GM19463 (cell line): Measurements from ENCODE around the gene ACOX2.
"Not testable (repeated sequence)": the region's sequence is repeated elsewhere in the genome, so short reads cannot be mapped to it uniquely, and the experiment has no call there.

Experiments used
- ATAC-seq: cut with Tn5 transposase; IDR thresholded peaks from one replicate; pipeline ENCODE4 v1.9.1; 2021; ENCODE audit warnings: mild to moderate bottlenecking, moderate library complexity; ENCODE audit not compliant: unreplicated experiment

ACOX2 gene

GRCh38 chr3:58535531-58536500, 1.2 kb downstream of the ACOX2 start:
- ATAC-seq, result no peak

- ATAC-seq, result no peak
Observed at GRCh38 chr3:58534592-58535494, 2.1 kb downstream of the ACOX2 start.

DNA sequence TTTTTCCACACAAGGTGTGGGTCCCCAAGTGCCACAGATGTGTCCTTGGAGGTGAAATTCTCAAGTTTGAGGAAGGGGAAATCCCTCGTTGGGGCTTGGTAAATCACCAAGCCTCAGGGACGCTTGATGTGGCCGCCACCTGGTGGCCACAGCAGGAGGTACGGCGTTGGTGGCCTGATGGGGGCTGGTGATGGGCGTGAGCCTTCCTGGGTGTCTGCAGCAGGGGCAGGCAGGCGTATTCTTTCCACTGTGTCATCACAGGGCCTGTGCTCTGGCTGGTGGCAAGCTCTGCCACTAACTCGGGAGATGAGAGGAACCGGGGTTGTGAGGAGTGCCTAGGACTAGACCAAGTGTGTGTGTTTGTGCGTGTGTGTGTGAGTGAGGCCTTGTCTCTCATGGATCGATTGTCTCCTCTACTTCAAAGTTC, 4.2 kb downstream of the ACOX2 start:
- peak; percentile 96 for ATAC-seq

DNA sequence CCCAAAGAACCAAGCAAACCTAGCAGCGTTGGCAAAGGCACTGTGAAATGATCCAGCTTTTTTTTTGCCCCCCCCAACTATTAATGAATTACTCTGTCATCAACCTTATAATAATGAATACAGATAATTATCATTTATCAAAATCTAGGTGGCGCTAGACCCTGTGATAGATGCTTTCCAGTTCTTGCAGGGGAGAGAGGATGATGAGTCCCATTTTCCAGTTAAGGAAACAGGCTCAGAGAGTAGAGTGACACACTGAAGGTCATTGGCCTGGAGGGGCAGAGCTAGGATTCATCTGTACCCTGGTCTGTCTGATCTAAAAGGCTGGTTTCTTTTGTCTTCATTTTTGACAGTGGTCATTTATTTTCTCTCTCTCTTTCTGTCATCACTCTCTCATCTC, 5.0 kb downstream of the ACOX2 start:
- ATAC-seq, result no peak

GRCh38 chr3:58531555-58531954, 5.4 kb downstream of the ACOX2 start:
- no peak for ATAC-seq

DNA sequence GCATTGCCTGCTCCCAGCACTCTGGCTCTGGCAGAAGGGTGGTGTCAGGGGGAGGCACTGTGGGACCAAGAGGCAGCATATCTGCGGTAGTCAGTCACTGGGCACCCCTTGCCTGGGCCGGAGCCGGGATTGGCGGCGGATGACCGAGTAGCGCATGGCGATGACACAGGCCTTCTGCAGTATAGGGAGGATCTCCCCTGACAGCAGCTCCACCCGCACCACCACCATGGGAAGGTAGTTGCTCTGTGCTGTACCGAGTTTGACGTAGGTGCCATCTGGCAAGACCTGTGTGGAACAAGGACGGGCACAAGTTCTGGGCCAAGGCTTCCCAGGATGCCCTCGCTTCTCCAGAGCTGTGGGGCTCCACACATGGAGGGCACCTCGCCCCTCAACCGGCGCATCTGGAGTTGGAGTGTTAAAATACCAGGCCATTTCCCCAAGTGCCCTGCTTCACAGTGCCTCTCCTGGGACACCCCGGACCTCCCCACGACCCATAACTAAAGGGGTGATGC, 6.6 kb downstream of the ACOX2 start:
- no peak for ATAC-seq

- ATAC-seq, result no peak
Observed at GRCh38 chr3:58529516-58530353, 7.3 kb downstream of the ACOX2 start.

GRCh38 chr3:58528629-58529028, 8.4 kb downstream of the ACOX2 start:
- ATAC-seq, result no peak

- ATAC-seq, result not testable (repeated sequence)
Observed at GRCh38 chr3:58527440-58527839, 9.6 kb downstream of the ACOX2 start.

DNA sequence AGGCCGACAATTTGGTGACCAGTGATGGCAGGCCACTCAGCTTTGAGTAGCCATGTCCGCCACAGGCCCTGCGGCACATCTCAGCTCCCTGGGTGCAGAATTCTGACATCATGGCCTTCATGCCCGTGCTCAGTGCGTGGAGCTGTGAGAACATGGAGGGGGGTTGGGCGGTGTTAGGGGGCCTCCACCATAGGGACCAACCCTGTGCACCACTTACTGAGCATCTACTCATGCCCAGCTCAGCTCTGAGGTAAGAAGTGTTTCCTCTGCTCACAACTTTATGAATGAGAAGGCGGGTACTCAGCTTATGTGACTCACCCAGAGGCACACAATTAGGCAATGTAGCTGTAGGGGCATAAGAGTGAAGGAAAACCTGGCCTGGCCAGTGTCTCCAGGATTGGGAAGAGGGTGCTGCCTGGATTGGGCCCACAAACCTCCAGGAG, 10.5 kb downstream of the ACOX2 start:
- no peak for ATAC-seq

- no peak for ATAC-seq
Observed at GRCh38 chr3:58524326-58524888, 12.6 kb downstream of the ACOX2 start.

GRCh38 chr3:58522759-58523425, 14.1 kb downstream of the ACOX2 start:
- ATAC-seq, result no peak

- ATAC-seq, result no peak
Observed at GRCh38 chr3:58521917-58522631, 14.9 kb downstream of the ACOX2 start.

DNA sequence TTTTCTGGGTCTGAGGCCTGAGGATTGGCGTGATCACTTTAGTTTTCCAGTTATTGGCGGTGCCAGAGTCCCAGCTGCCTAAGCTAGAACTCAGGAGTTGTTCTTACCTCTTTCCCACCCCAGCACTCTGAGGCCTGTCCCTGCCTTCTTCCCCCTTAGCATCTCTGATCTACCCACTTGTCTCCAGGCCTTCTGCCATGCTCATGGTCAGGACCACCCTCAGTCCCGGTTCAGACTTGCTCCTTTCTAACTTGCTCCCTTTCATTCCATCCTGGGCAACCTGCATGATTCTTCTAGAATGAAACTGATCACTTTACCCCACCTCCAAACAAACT, 15.7 kb downstream of the ACOX2 start:
- ATAC-seq, result no peak

GRCh38 chr3:58520403-58521335, 16.3 kb downstream of the ACOX2 start:
- peak; percentile 57 for ATAC-seq

- ATAC-seq, result no peak
Observed at GRCh38 chr3:58519668-58520402, 17.2 kb downstream of the ACOX2 start.

DNA sequence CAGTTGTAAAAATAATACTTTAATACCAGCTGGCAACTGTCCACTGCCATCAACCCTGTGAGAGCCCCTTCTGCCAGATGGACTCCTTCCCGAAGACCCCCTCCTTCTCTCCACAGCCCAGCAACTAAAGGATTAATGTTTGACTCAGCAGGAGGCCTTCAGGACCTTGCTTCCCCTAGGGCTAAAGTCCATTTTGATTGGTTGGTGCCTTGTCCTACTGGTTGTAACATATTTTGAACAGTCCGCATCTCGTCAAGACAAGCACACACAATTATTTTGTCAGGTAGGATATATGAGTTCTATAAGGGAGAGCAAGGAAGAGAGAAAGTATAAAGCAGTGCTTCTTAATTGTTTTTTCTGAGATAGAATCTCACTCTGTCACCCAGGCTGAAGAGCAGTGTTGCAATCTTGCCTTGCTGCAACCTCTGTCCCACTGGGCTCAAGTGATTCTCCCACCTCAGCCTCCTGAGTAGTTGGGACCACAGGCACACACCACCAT, 18.6 kb downstream of the ACOX2 start:
- no peak for ATAC-seq
